ENCODE data around the gene UGDH.
"Not testable (repeated sequence)": the region's sequence is repeated elsewhere in the genome, so short reads cannot be mapped to it uniquely, and the experiment has no call there.

Gene UGDH

DNA sequence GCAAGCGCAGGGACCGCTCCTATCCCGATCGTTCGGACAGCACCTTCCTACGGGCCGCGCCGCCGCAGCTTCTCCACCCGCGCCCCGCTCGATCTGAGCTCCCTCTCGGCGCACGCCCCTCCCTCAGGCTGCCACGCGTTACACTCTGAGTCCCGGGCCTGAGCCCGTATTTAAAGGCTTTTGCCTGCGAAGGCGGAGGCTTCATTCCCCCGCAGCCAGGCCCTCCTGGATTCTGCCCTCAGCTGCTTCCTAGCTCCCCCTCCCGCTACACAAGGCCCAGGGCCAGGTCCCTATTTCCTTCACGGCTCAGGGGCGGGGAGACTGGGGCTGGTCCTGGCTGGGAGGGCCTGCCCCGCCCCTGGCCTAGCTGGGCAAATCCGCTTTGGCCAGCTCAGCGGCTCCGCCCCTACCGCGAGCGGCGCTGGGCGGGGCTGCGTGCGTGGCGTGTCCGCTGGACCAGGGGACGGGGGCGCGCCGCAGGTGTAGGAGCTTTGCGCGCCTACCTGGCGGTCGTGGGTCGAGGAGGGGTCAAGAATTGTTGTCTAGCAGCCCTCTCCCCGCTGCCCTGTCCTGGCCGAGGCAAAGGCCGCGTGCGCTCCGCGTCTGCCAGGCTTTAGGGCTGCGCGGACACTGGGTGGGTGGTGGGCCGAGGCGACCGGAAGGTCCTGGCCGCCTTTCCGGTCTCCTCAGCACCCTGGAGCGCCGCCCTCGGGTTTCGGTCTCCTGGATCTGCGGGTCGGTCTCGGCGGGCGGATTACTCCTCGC, at the start of gene UGDH:
Gene UGDH, minus strand, starts transcription at position 144 of the 765 bp plus-strand sequence. CDS start 5,927 bp downstream, outside the sequence.
- DNase-seq (ENCODE audit: low read depth), result peak; percentile 87

DNA sequence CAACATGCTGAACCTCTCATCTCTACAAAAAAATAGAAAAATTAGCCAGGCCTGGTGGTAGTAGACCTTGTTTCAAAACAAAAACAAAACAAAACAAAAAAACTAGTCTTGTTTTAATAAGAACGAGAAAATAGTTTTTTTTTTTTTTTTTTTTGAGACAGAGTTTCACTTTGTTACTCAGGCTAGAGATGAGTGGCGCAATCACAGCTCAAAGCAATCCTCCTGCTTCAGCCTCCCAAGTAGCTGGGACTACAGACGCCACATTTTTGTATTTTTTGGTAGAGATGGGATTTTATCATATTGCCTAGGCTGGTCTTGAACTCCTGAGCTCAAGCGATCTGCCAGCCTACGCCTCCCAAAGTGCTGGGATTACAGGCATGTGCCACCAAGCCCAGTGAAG, 47.7 kb upstream of the UGDH start:
- no peak for DNase-seq (ENCODE audit: low read depth)

DNA sequence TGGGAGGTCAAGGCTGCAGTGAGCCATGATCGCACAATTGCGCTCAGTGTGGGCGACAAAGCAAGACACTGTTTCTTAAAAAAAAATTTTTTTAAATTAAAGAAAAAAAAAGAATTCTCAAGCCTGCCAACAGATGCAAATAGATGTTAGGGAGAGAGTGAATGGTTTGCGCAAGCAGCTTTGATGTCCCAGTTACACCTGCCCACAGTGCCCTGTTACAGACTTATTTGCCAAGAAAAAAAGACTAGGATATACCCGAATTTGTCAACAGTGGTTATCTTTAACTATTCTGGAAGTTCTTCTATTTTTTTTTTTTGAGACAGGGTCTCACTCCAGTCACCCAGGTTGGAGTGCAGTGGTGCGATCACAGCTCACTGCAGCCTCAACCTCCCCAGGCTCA, 44.3 kb upstream of the UGDH start:
- DNase-seq (ENCODE audit: low read depth), result no peak

DNA sequence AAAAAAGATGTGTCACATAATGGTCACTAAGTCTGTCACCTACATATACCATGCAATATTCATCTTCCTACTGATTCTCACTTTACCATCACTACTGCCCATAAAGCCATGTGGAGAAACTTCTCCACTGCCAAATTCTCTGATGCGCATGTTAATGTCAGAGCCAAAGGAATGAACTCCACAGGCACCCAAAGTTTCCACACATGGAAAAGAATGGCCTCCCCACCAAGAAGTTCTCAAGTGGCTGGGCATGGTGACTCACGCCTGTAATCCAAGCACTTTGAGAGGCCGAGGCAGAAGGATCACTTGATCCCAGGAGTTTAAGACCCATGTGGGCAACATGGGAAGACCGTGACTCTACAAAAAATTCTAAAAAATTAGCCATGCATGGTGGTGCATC, 43.8 kb upstream of the UGDH start:
- no peak for DNase-seq (ENCODE audit: low read depth)

DNA sequence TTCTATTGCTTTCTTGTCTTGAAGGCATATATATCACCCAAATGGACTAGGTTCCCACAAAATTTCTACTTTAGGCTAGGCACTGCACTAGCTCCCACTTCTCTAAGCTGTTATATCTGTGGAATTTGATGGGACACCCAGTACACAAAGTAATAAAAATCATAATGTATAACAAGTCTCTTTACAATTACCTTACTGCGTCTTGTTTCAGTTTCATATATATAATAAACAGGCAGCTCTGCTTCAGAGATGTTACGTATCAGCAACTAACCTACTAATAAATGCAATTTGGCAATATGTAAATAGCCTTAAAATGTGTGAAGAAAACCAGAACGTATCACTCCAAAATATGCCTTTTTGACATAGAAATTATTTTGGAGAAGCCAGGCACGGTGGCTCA, 42.0 kb upstream of the UGDH start:
- DNase-seq (ENCODE audit: low read depth), result no peak

DNA sequence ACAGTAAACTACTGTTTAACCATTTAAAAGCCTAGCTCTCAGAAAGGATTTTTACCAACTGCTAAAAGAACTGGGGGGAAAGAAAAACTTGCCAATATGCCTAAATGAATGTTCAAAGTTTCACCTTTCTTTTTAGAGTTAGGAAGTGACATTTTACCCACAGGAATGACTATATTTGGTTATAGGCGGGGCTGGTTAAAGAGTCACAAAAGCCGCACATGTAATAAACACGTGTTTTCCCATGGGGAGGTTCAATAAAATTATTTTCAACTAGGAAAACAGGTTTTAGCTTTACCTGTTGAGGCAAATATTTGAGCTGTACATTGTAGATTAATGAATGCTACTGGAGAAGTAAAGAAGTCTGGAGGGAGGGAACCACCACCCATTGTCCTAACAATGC, 41.6 kb upstream of the UGDH start:
- no peak for DNase-seq (ENCODE audit: low read depth)

DNA sequence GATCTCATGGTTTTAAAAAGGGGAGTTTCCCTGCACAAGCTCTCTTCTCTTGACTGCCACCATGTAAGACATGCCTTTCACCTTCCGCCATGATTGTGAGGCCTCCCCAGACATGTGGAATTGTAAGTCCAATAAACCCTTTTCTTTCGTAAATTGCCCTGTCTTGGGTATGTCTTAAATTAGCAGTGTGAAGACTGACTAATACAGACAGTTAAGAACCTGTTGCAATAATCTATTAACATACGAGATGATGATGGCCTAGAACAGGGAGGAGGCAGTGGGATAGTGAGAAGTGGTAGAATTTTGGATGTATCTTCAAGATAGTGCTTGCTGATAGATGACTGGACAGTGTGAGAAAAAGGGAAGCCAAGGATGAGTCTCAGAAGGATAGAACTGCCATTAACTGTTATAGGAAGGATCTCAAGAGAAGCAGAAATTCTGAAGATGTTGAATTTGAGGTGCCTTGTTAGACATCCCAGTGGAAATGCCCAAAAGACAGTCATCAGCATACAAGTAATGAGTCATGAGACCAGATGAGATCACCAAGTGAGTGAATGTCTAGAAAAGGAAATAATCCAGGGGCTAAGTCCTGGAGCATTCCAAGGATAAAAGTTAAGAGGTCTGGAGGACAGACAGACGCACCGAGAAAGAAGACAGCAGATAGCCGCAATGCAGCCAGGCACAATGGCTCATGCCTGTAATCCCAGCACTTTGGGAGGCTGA, 38.8 kb upstream of the UGDH start:
- DNase-seq (ENCODE audit: low read depth), result no peak

DNA sequence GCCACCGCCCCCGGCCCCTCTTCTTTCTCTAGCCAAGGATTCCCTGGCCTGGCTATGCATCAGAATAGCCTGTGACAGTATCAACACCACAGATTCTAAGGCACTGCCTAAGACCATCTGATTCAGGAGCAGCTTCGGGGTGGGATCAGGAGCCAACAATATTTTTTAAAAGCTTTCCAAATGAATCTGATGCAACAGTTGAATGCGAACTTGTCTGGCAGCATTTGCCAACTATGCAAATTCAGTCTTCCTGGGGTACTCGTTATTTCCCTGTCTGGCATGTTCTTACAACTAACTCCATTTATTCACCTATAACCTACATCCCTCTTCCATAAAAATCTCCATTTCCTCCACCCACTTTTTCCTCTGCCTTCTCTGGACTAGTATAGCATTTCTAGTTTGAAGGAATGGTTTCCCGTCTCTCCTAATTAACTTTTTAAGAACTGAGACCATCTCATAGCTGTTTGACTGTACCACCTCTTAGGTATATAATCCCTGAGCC, 36.2 kb upstream of the UGDH start:
- DNase-seq (ENCODE audit: low read depth), result no peak

DNA sequence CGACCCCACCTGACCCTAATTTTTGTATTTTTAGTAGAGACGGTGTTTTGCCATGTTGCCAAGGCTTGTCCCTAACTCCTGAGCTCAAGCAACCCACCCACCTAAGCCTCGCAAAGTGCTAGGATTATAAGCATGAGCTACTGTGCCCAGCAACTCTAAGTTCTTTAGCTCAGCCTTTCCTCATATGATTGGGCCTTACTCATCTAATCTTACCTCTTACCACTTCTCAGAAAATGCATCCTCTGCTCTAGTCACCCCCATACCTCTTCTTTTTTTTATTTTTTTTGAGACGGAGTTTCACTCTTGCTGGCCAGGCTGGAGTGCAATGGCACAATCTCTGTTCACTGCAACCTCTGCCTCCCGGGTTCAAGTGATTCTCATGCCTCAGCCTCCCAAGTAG, 35.6 kb upstream of the UGDH start:
- DNase-seq (ENCODE audit: low read depth), result no peak

DNA sequence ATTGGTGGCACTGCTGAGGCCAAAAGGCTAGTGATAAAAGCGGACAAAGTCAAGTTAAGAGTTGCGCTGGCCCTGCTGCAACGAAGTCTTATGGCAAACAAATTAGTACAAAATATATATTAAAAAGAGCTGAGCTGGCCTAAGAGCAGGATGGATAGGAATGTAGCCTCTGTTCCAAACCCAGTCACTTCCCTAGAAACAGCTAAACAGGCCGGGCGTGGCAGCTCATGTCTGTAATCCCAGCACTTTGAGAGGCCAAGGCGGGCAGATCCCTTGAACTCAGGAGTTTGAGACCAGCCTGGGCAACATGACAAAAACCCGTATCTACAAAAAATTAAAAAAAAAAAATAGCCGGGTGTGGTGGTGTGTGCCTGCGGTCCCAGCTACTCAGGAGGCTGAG, 32.4 kb upstream of the UGDH start:
- no peak for DNase-seq (ENCODE audit: low read depth)

DNA sequence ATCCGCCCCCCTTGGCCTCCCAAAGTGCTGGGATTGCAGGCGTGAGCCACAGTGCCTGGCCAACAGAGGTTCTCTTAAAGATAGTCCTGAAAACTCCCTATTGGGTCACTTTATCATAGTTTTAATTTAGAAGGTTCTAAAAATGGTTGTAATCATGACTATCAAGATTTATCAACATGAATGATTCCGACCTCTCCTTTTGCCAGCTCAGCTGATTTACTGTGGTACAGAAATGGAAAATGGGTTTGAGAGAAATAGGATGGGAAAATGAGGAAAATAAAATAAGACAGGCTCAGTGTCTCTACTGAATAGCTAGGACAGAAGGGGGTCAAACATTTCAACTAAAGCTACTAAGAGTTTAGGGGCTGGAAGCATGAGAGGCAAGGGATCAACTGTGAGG, 28.2 kb upstream of the UGDH start:
- DNase-seq (ENCODE audit: low read depth), result no peak

DNA sequence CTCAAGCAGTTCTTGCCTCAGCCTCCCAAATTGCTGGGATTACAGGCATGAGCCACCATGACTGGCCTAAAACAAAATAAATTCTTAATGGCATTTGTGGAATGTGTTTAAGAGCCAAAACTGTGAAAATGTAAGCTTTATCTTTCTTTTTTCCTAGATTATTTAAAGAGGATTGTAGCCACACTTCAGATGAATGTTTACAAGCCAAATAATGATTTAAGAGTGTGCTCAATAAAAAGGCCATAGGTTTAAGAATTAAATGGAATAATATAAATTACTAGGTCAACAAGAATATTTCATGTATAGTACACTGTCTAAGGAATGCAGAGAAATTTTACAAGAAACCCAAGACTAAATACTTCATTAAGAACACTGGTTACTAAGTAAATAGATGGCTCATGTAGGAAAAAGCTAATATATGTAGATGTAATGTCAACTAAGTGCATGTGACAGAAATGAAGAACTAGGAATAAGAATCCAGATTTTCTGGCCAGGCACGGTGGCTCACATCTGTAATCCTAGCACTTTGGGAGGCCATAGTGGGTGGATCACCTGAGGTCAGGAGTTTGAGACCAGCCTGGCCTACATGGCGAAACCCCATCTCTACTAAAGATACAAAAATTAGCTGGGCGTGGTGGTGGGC, 21.3 kb upstream of the UGDH start:
- DNase-seq (ENCODE audit: low read depth), result no peak

DNA sequence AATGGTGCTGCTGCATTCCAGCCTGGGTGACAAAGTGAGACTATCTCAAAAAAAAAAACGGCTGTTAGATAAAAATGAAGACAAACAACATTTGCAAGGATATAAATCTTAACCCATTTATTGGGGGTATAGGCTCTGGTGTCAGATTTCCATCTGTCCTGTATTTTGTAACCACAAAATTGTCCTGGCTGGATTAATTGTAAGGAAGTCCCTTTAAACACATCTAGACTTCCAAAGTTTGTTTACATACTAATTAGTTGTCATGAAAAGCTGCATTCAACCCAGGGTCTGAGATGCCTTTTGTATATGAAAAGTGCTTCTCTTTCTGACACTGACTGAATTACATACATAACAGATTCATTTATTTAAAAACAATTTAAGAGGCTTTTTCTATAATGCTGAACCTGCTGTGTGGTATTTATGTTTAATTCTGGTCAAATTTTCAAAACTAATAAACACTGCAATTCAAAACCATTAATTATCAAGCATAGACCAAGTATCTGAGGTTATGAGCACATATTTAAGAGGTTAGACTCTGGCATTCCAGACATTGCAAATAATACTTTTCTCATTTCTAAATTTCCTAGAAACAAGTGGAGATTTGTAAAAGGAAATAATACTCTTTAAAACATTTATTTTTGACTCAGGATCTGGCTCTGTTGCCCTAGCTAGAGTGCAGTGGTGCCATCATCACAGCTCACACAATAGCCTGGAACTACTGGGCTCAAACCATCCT, 17.5 kb upstream of the UGDH start:
- DNase-seq (ENCODE audit: low read depth), result no peak

DNA sequence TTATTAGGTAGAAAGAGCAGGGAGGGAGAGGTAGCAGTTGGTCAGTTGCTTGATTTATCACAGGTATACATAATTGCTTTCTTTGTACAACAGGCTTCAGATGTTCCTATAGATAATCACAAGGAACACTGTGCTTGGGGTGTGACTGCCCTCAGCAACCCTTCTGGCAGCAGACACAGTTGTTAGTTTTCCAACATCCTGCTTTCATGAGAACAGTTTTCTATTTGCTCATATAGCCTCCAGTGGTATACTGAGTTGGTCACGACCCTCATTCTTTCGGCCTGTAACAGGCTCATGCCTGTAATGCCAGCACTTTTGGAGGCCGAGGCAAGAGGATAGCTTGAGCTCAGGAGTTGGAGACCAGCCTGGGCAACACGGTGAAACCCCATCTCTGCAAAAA, 16.8 kb upstream of the UGDH start:
- DNase-seq (ENCODE audit: low read depth), result not testable (repeated sequence)

DNA sequence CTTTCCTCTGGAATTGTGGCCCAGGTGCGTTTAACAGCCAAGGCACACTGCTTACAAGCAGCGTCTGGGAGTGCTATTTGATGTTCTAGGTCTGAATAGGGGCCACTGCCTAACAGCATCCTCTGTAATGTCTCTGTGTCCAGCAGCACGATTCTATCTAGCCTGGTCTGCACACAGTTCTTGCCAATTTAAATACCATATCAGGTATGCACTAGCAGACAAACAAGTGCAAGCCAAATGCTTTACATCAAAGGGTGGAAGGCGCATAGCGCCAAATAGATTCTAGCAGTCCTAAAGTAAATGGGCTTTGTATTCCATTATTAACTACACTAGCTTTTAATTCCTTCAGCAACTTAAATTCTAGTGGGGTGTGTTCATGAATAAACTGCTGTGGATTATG, 15.8 kb upstream of the UGDH start:
- DNase-seq (ENCODE audit: low read depth), result no peak

DNA sequence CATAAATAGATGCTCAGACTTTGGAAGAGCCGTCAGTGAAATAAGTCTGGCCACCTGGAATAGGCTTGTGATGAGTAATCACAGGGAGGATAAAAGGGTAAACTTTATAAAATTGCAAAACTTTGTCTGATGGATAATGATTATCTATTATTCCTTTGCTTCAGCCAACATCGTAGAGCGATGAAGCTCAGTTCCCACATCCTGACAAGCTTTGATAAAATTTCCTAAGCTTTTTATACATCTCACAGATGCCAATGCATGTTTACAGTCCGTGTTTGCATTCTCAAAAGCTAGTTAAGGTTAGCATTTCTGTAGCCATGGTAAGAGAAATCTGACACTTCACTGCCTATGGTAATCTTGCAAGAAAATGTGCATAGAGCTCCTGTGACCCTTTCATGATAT, 15.4 kb upstream of the UGDH start:
- DNase-seq (ENCODE audit: low read depth), result no peak

DNA sequence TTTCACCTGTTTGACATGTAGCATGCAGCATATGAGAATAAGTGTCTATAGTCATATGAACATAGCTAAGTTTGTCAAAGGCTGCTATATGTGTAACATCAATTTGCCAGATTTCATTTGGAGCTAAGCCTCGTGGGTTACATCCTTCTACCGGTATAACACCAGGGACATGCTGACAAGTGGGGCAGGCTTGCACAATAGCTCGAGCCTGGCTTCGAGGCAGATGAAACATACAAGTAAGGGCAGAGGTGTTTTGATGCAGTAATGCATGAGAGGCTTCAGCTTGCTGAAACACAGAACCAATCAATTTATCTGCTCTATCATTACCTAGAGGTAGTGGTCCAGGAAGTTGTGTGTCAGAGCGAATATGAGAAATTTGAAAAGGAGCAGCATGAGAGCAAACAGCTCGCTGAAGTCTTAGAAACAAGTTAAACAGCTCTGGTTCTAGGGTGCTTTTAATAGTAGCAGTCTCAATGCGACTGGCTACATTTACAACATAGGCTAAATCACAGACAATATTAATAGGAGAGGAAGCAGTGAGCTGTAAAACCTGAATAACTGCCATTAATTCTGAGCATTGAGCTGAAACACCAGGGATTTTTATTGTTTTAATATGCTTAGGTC, 14.9 kb upstream of the UGDH start:
- no peak for DNase-seq (ENCODE audit: low read depth)

DNA sequence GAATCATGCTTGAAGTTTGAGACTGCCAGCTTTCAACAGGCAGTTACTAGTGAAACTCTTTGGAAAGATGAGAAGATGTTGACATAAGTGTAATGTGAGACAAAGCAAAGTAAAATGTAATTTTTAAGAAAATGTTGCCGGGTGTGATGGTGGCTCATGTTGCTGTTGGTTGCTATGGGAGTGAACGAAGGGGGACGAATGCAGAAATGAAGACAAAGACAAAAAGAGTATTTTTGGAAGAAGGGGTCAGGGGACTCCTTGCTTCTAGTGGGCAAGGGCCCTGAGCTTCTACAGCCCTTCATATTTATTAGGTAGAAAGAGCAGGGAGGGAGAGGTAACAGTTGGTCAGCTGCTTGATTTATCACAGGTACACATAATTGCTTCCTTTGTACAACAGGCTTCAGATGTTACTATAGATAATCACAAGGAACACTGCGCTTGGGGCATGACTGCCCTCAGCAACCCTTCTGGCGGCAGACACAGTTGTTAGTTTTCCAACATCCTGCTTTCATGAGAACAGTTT, 11.9 kb upstream of the UGDH start:
- no peak for DNase-seq (ENCODE audit: low read depth)

DNA sequence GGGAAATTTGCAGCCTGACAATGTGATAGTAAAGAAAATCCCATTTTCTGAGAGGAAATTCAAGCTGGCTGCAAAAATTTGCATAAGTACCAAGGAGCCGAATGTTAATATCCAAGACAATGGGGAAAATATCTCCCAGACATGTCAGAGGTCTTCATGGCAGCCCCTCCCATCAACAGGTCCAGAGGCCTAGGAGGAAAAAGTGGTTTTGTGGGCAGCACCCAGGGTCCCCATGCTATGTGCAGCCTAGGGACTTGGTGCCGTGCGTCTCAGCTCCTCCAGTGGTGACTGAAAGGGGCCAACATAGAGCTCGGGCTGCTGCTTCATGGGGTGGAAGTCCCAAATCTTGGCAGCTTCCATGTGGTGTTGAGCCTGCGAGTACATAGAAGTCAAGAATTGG, 6.3 kb upstream of the UGDH start:
- no peak for DNase-seq (ENCODE audit: low read depth)

DNA sequence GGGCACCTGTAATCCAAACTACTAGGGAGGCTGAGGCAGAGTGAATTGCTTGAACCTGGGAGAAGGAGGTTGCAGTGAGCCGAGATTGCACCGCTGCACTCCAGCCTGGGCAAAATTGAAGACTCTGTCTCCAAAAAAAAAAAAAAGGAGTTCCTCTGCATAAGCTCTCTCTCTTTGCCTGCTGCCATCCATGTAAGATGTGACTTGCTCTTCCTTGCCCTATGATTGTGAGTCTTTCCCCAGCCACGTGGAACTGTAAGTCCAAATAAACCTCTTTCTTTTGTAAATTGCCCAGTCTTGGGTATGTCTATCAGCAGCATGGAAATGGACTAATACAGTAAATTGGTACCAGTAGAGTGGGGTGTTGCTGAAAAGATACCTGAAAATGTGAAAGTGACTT, 5.0 kb upstream of the UGDH start:
- not testable (repeated sequence) for DNase-seq (ENCODE audit: low read depth)

DNA sequence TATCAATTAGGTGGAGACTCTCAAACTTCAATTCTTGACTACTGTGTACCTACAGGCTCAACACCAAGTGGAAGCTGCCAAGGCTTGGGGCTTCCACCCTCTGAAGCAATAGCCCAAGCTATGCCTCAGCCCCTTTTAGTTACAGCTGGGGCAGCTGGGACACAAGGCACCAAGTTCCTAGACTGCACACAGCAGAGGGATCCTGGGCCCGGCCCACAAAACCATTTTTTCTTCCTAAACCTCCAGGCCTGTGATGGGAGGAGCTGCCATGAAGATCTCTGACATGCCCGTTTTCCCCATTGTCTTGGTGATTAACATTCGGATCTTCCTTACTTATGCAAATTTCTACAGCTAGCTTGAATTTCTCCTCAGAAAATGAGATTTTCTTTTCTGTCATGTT, 3.4 kb upstream of the UGDH start:
- DNase-seq (ENCODE audit: low read depth), result no peak

DNA sequence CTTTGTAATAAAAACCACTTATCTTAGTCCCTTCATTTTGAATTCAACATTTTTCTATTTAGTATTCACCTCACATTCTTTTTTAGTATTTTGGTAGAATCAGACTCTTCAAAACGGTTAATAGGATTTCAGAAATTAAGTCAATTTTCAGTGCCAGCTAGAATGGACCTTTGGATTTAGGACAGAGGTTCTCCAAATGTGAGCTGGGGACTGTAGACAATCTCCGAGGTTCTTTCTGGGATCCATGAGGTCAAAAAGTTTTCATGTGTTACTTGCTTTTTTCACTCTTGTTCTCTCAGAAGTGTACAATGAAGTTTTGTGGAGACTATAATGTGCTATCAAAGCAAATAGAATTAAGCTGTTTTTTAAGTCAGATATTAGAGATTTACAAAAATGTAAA, 2.3 kb upstream of the UGDH start:
- DNase-seq (ENCODE audit: low read depth), result no peak

All from activated T-cell treated with anti-CD3 and anti-CD28 coated beads for 24 hours (primary cell).